Keratinocyte (primary cell): Measurements from ENCODE around the gene PLA2G2F.

Source experiments
- EZH2 ChIP-seq: IDR thresholded peaks from one replicate; pipeline ENCODE4 v1.6.1; 2012; ENCODE audit warnings: inconsistent platforms, mild to moderate bottlenecking, low read length, moderate library complexity
- TF ChIP-seq, protein P1 (sequence below), 3 experiments: IDR thresholded peaks in 1 of 3; conservative IDR thresholded peaks in 1 of 3; optimal IDR thresholded peaks in 1 of 3; 2 replicates in 2 of 3; 3 replicates in 1 of 3; pipeline versions ENCODE3 to v1.5.1; 2011; ENCODE audit warnings: low read length in 3 of 3, mild to moderate bottlenecking in 3 of 3, moderate library complexity in 2 of 3, control low read depth in 1 of 3, inconsistent platforms in 1 of 3; ENCODE audit not compliant: insufficient read depth in 2 of 3; ENCODE audit errors: extremely low read depth in 1 of 3

DNA sequence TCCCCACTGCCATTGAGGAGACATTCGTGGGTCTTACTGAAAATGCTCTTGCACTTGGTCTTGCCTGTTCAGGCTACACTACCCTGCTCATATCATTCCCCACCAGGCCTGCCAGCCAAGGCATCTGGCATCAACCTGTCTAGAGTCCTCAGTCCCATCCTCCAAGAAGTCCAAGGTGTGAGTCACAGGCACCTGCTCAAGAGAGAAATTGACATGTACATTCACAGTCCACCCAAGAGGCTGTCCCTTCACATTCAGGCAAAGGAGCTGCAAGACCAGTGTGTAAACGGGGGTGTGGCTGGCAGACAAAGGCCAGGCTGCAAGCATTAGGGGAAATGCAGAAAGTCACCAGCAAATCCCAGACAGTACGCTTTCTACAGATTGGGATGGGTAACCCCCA lies 60.3 kb downstream of the PLA2G2F start:
- TF ChIP-seq, protein P1, sequence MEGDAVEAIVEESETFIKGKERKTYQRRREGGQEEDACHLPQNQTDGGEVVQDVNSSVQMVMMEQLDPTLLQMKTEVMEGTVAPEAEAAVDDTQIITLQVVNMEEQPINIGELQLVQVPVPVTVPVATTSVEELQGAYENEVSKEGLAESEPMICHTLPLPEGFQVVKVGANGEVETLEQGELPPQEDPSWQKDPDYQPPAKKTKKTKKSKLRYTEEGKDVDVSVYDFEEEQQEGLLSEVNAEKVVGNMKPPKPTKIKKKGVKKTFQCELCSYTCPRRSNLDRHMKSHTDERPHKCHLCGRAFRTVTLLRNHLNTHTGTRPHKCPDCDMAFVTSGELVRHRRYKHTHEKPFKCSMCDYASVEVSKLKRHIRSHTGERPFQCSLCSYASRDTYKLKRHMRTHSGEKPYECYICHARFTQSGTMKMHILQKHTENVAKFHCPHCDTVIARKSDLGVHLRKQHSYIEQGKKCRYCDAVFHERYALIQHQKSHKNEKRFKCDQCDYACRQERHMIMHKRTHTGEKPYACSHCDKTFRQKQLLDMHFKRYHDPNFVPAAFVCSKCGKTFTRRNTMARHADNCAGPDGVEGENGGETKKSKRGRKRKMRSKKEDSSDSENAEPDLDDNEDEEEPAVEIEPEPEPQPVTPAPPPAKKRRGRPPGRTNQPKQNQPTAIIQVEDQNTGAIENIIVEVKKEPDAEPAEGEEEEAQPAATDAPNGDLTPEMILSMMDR (optimal IDR thresholded peaks at IDR 0.05 in 1 of 3, IDR thresholded peaks at IDR 0.05 in 1 of 3, conservative IDR thresholded peaks at IDR 0.05 in 1 of 3; ENCODE audit: extremely low read depth in 1 of 3, insufficient read depth in 2 of 3, low read length in 3 of 3): no peak
- no peak for TF ChIP-seq EZH2
